Fibroblast of lung (primary cell): ENCODE results near the gene EEFSEC. TPM values are rescaled to one million over a fixed set of nuclear protein-coding genes. Genes with fewer than 3 reads are reported as not detected.
A peak's percentile ranks its signal among the peaks of the same experiment; 100 is the strongest.

Source experiments
- DNase-seq, 2 donors: peaks; one replicate each; pipeline versions ENCODE4 v3.0.0 to v3.0.0-alpha.2; 2010; ENCODE audit warnings: low read depth in 2 of 2
- H2AFZ ChIP-seq: 2 replicates; pipeline ENCODE4 v1.5.1; 2012; ENCODE audit warnings: low read length, control low read depth, inconsistent platforms
- H3K27ac ChIP-seq: 2 replicates; pipeline ENCODE4 v1.5.1; 2011; ENCODE audit warnings: low read length, control low read depth; ENCODE audit not compliant: insufficient read depth
- H3K27me3 ChIP-seq: 2 replicates; pipeline ENCODE4 v1.5.1; 2011; ENCODE audit warnings: mild to moderate bottlenecking, low read length; ENCODE audit not compliant: control insufficient read depth, insufficient read depth
- H3K36me3 ChIP-seq: 2 replicates; pipeline ENCODE4 v1.5.1; 2011; ENCODE audit warnings: low read length; ENCODE audit not compliant: control insufficient read depth, insufficient read depth
- H3K4me1 ChIP-seq: 2 replicates; pipeline ENCODE4 v1.5.1; 2011; ENCODE audit warnings: low read length; ENCODE audit not compliant: control insufficient read depth, insufficient read depth; ENCODE audit errors: extremely low read depth
- H3K4me2 ChIP-seq: 2 replicates; pipeline ENCODE4 v1.5.1; 2011; ENCODE audit warnings: low read length, control low read depth; ENCODE audit not compliant: insufficient read depth; ENCODE audit errors: extremely low read depth
- H3K4me3 ChIP-seq, 4 experiments: fragments of 200-600 bp in 1 of 4; sonication (generic) in 1 of 4; replicated peaks in 1 of 4; 2 replicates each; pipeline ENCODE4 v1.5.1; 2011 to 2016; ENCODE audit warnings: low read length in 4 of 4, low read depth in 3 of 4, mild to moderate bottlenecking in 3 of 4, control low read depth in 2 of 4, inconsistent platforms in 1 of 4, mixed read lengths in 1 of 4; ENCODE audit not compliant: insufficient read depth in 1 of 4; ENCODE audit errors: control extremely low read depth in 1 of 4
- H3K79me2 ChIP-seq: 2 replicates; pipeline ENCODE4 v1.5.1; 2012; ENCODE audit warnings: mild to moderate bottlenecking, low read length, inconsistent platforms; ENCODE audit not compliant: control insufficient read depth, insufficient read depth
- H3K9ac ChIP-seq: 2 replicates; pipeline ENCODE4 v1.5.1; 2011; ENCODE audit warnings: mild to moderate bottlenecking, low read length, control low read depth; ENCODE audit not compliant: insufficient read depth
- H3K9me3 ChIP-seq: 2 replicates; pipeline ENCODE4 v1.5.1; 2012; ENCODE audit warnings: low read depth, low read length; ENCODE audit not compliant: control insufficient read depth, insufficient read depth
- H4K20me1 ChIP-seq: 2 replicates; pipeline ENCODE4 v1.5.1; 2011; ENCODE audit warnings: low read length; ENCODE audit not compliant: control insufficient read depth, insufficient read depth; ENCODE audit errors: extremely low read depth
- EZH2 ChIP-seq: IDR thresholded peaks from 2 replicates; pipeline ENCODE4 v1.5.1; 2012; ENCODE audit warnings: low read length, control low read depth, mild to moderate bottlenecking; ENCODE audit errors: missing control alignments
- polyA plus RNA-seq, 2 donors: library from polyadenylated mRNA; depleted of rRNA in 1 of 2; stranded (reverse) in 1 of 2; unstranded in 1 of 2; fragments of >200 nt; gene quantifications; 2 replicates each; pipeline ENCODE4 v1.2.1, GENCODE V29; 2011 to 2012; ENCODE audit warnings: missing spikeins in 1 of 2
- total RNA-seq: library from RNA; depleted of rRNA; stranded (reverse); fragments of >200 nt; gene quantifications from 2 replicates; pipeline ENCODE4 v1.2.1, GENCODE V29; 2014
- TF ChIP-seq, protein P1 (sequence below), 2 donors: IDR thresholded peaks in 1 of 2; conservative IDR thresholded peaks in 1 of 2; 1 replicate in 1 of 2; 2 replicates in 1 of 2; pipeline ENCODE4 v1.5.1; 2011 to 2012; ENCODE audit warnings: low read length in 2 of 2, control low read depth in 1 of 2, inconsistent platforms in 1 of 2, low read depth in 1 of 2, mild to moderate bottlenecking in 1 of 2

The EEFSEC gene
- total and polyA plus RNA-seq, 2 donors (not counting 1 experiment from before 2014, with no cell fraction given), result 2.6 to 5.0 TPM

DNA sequence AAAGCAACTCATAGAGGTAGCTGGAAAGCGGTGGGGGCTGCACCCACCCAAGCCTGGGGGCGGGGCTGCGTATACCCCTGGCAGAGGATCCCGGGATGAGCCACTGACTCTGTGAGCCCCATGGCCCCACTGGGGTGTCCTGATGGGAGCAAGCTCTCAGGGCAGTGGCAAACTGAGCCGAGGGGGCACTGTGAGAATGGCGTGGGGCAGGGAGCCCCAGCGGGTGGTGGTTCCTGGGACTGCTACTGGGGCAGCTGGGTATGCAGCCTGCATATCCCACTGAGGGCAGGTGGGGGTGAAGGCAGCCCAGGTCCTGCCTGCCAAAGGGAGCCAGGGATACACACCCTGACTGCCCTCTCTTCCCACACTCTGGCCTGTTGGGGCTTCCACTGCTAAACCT lies 254.0 kb downstream of the EEFSEC start:
- Histone ChIP-seq H3K9me3 (no peaks in the 10 kb centered on the region), H3K27ac (no peak overlapping the region), H3K4me3 (no peak overlapping the region), H3K4me2 (no peak overlapping the region), H3K4me1 (no peaks in the 10 kb centered on the region), H3K27me3 (no peaks in the 10 kb centered on the region), H3K36me3 (no peaks in the 10 kb centered on the region), H3K9ac (no peak overlapping the region), H2AFZ (no peak overlapping the region), H3K79me2 (no peaks in the 10 kb centered on the region), H4K20me1 (no peaks in the 10 kb centered on the region)
- DNase-seq, result no peak
- TF ChIP-seq, protein P1, sequence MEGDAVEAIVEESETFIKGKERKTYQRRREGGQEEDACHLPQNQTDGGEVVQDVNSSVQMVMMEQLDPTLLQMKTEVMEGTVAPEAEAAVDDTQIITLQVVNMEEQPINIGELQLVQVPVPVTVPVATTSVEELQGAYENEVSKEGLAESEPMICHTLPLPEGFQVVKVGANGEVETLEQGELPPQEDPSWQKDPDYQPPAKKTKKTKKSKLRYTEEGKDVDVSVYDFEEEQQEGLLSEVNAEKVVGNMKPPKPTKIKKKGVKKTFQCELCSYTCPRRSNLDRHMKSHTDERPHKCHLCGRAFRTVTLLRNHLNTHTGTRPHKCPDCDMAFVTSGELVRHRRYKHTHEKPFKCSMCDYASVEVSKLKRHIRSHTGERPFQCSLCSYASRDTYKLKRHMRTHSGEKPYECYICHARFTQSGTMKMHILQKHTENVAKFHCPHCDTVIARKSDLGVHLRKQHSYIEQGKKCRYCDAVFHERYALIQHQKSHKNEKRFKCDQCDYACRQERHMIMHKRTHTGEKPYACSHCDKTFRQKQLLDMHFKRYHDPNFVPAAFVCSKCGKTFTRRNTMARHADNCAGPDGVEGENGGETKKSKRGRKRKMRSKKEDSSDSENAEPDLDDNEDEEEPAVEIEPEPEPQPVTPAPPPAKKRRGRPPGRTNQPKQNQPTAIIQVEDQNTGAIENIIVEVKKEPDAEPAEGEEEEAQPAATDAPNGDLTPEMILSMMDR (conservative IDR thresholded peaks at IDR 0.05 in 1 of 2, IDR thresholded peaks at IDR 0.05 in 1 of 2; ENCODE audit: low read depth in 1 of 2, low read length in 2 of 2), result no peak
- no peak for TF ChIP-seq EZH2

DNA sequence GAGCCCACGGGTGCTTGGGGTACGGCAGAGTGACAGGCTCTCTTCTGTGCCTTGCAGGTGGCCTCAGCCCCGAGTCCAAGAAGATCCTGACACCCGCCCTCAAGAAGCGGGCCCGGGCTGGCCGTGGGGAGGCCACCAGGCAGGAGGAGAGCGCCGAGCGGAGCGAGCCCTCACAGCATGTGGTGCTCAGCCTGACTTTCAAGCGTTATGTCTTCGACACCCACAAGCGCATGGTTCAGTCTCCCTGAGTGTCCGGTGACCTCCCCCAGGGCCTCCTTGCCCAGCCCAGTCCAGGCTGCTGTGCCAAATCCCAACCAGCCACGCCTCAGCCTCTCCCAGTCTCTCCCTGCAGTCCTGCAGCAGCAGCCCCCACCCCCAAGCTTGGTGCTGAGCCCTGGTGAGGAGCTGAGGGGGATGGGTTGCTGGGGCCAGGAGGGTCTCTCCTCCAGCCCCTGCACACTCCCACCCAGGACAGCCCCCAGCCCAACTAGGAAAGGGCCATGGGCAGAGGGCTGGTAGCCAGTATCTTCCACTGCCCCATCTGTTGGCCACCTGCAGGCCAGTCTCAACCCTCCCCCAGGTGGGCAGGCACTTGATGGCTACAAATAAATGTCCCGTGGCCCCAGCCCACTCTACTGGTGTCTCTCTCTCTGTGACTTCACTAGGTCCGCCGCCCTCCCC lies 254.9 kb downstream of the EEFSEC start:
- no peak overlapping the region for H2AFZ ChIP-seq
- no peak overlapping the region for H3K9ac ChIP-seq
- no peaks in the 10 kb centered on the region for H3K4me1 ChIP-seq
- no peak for DNase-seq
- H3K36me3 ChIP-seq, result no peaks in the 10 kb centered on the region
- no peaks in the 10 kb centered on the region for H3K9me3 ChIP-seq
- no peak overlapping the region for H3K4me3 ChIP-seq
- H3K4me2 ChIP-seq, result no peak overlapping the region
- no peak for TF ChIP-seq EZH2
- TF ChIP-seq, protein P1 (conservative IDR thresholded peaks at IDR 0.05 in 1 of 2, IDR thresholded peaks at IDR 0.05 in 1 of 2; ENCODE audit: low read depth in 1 of 2, low read length in 2 of 2), result no peak
- no peaks in the 10 kb centered on the region for H3K27me3 ChIP-seq
- H3K79me2 ChIP-seq, result no peaks in the 10 kb centered on the region
- no peaks in the 10 kb centered on the region for H4K20me1 ChIP-seq
- H3K27ac ChIP-seq, result no peak overlapping the region

DNA sequence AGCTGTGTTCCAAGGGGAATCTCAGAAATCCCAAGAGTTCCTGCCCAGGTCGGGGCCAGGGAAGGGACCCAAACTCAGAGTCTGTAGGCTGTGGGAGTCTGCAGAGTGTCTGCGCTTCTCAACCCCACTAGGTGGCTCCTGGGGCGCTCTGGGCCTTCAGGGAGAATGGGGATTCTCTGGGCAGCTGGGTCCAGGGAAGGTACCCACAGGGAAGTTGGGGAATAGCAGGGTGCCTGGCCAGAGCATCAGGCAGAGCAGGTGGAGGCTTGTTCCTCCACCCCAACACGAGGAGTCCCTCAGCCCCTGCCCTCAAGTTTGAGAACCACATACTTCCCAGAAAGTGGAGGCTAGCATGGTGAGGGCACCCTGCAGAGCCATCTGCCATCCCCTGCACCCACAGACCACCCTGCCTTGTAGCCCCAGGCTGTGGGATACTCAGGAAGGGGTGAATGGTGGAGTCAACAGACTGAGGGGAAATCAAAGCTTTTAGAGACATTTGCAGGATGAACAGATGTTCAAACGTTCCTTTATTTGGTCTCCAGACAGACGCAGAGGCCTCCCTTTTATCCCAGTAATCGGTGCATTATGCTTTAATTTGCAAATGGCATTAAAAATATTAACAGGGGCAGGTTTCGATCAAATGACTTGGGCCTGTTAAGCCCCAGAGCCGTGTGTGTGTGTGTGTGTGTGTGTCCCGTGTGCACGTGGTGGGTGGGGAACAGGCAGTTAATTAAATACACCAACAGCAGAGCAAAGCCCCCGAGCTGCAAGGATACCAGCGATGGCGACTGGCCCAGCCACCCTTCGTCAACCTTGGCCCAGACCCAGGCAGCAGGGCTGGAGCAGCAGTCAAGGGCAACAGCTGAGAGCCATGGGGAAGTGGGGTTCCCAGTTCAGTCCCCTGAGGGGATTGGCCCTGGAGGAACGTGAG lies 255.7 kb downstream of the EEFSEC start:
- Histone ChIP-seq H4K20me1 (no peaks in the 10 kb centered on the region), H3K27ac (no peak overlapping the region), H3K36me3 (no peaks in the 10 kb centered on the region), H3K4me1 (no peaks in the 10 kb centered on the region), H3K4me3 (no peak overlapping the region), H3K9me3 (no peaks in the 10 kb centered on the region), H3K27me3 (no peaks in the 10 kb centered on the region), H3K4me2 (no peak overlapping the region), H3K79me2 (no peaks in the 10 kb centered on the region), H2AFZ (no peak overlapping the region), H3K9ac (no peak overlapping the region)
- peak in 1 of 2 donors; percentile 3 for DNase-seq
- TF ChIP-seq, protein P1 (conservative IDR thresholded peaks at IDR 0.05 in 1 of 2, IDR thresholded peaks at IDR 0.05 in 1 of 2; ENCODE audit: low read depth in 1 of 2, low read length in 2 of 2), result no peak
- no peak for TF ChIP-seq EZH2
